HG03460 (cell line): ENCODE measurements around the gene MSL3.

Source experiments
- ATAC-seq: cut with Tn5 transposase; IDR thresholded peaks from one replicate; pipeline ENCODE4 v1.9.1; 2021; ENCODE audit not compliant: unreplicated experiment

Gene MSL3, protein sequence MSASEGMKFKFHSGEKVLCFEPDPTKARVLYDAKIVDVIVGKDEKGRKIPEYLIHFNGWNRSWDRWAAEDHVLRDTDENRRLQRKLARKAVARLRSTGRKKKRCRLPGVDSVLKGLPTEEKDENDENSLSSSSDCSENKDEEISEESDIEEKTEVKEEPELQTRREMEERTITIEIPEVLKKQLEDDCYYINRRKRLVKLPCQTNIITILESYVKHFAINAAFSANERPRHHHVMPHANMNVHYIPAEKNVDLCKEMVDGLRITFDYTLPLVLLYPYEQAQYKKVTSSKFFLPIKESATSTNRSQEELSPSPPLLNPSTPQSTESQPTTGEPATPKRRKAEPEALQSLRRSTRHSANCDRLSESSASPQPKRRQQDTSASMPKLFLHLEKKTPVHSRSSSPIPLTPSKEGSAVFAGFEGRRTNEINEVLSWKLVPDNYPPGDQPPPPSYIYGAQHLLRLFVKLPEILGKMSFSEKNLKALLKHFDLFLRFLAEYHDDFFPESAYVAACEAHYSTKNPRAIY

DNA sequence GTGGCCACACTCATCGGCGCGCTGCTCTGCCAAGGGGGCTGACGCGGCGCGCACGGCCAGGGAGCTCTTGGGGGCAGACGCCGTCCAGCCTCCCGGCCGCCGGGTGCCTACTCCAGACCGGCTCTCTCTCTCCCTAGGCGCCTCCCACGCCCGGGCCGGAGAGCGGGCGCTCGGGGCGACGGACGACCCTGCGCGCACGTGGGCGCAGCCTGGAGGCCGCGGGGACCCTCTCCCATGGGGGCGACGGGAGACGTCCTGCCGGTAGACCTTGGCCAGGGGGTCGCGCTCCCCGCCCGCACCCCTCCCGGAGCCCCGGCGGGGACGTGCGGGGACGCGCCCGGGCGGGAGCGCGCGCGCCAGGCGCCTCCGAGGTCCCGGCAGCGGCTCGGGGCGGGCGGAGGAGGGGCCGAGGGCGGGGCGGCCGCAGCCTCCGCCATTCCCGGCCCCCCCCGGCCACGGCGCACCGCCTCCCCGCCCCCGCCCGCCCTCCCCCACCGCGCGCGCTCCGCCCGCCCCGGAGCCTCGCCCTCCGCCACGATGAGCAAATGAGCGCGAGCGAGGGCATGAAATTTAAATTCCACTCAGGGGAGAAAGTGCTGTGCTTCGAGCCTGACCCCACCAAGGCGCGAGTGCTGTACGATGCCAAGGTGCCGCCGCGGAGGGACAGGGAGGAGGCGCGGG is at the start of gene MSL3:
TSS of gene MSL3 (plus strand) at position 519 of the 681 bp plus-strand sequence. CDS start at position 546, 27 bp downstream.
- peak; percentile 38 for ATAC-seq

DNA sequence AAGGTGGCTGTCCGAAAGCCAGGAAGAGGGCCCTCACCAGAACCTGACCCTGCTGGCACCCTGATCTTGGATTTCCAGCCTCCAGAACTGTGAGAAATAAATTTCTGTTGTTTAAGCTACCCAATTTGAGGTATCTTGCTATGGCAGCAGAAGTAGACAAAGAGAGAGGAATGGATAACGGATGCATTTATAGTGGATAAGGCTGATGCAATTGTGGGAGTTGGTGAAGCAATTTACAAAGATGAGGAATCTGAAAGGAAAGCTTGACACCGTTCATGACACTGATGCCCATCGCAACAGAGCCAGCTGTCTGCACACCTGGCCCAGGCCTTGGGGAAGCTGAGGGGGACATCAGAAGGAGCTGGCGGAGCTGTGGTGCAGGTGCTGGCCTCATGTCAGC is 35.7 kb upstream of the MSL3 start:
- no peak for ATAC-seq

DNA sequence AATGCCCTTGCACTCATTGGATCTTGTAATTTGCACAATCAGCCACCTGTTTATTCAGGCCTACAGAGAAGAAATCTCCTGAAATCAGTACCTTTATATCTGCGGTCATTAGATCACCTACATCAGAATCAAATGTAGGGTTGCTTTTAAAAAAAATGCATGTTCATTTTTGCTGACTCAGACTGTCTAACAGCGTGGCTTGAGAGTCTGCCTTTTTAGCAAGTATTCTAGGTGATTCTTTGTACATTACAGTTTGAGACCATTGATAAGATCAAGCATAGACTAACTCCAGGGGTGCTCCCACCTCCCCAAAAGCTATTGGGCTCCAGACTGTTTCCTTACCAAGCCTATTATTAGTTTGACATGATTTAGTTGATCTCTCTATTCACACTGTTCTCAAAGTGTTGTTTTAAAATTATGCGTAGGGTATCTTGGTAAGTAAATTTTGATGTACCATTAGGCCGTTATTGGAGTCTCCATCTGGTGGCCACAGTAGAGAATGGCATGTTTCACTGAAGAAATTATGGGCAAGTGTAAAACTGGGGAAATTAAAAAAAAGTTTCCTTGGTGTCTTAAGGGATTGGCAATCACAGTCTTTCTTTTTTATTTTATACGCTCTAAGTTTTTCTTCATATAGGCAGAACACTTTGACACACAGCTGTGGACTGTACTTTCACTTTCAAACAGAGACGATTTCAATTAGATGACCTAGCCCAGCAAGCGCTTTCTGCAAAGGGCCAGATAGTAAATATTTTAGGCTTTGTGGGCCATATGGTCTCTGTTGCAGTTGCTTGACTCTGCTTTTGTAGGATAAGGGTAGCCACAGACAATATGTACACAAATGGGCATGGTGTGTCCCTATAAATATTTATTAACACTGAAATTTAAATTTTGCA is 33.7 kb upstream of the MSL3 start:
- no peak for ATAC-seq

DNA sequence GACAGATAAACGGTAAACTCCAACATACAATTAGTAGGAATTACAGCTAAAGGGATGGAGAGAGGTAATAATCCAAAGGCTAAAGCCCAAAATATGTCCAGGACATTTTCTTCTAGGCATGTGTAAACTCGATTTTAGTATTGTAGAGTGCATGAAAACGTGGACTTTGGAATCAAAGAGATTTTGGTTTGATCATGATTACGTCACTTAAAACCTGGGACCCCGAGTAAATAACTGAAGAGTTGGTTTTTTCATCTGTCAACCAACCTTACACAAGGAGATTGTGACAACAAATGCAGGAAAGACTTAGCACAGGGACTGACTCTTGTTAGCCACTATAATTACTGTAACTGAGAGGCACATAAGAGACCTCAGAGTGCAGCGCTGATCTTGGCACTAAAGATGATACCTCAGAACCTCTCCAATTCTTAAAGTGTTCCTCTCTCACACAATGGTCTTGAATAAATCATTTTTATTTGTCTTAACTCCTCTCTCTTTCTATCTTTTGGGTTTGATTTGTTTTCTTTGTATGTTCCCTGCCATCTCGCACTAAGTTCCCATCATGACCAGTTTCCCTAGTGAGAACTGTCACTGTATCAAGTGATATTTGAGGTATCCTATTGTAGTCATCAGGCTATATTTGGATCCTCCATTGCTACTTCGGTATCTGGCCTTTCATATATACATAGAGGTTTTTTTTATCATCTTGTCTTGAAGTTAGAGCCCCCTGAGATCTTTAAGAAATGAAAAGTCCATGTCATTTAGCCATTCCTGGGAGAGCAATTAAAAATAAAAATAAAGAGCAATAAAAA is 32.2 kb upstream of the MSL3 start:
- no peak for ATAC-seq

DNA sequence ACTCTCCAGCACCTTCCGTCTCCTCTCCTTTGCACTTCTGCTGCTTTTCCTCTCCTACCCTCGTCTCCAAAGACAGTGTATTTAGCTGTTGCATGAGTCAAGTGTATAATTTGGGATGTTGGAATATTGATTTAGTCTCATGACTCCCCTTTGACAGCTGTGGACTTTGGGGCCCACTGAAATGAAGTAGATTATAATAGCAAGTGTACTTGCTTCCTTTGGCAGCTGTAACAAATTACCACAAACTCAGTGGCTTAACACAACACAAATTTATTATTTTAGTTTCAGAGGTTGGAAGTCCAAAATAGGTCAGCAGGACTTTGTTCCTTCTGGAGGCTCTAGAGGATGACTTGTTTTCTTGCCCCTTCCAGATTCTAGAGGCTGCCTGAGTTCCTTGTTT is 29.5 kb upstream of the MSL3 start:
- ATAC-seq = no peak

DNA sequence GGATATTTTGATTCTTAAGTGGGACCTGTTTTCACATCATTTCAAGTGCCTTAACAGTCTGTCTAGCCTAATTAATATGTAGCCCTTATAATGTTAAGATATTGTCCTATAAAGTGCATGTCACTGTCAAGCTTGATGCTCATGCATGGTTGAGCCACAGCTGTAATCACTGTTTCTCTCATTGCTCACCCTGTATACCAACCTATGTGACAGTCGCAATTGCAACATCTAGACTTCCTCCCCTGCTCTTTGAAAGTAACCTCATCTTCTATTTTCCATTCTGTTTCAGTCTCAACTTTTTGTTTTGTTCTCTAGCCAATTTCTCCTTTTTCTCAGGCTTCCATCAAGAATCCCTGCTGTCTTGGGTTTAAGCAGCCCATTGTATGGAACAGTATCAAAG is 24.4 kb upstream of the MSL3 start:
- no peak for ATAC-seq

DNA sequence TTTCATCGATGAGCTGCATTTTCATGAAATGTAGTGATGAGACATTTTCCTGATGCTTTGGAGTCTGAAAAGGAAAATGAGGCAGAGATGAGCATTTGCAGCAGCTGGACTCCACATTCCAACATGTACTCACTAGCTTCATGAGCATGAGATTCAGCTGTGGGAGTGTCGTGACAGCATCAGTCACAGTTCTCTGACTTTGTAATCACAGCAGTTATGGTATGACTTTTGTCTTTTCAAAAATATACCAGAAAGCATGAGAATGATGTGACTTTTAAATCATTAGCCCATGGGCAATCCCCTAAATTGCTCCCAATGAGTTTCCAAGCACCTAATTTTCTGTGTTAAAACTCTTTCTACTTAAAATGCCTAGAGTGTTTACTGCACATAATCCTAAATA is 18.3 kb upstream of the MSL3 start:
- ATAC-seq = no peak

DNA sequence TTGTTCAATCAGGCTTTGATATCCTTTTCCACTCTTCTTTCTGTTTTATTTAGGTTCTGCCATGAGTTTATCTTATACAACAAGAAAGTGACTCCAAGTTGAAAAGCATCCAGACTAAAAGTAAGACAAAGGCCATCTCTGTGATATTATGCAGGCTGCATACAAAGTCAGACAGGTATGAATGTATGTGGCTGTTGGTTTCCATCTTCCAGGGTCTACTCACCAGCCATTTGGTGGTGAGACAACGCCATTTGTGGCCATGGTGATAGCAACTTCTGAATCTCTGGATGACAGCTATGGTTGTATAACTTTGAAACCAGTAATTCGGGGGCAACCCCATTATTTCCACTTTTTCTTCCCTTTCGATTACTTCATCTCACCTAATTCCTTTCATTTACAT is 17.2 kb upstream of the MSL3 start:
- ATAC-seq = no peak

DNA sequence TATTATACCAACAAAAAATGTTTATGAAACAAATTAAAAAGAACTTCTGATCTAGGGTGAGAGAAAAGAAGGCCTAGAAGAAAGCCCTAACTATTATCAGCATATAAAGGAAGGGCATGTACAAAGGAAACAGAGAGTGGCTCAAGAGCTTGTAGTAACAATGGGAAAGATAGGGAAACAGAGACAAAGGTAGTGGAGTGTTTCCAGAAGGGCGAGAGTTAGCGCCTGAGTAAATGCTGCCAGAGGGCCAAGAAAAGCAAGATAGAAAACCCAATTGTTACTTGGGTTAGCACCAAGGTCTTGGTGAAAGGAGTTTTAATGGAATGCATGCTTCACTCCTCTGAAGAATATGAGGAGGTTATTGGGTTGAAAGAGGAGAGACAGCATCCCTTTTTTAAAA is 16.5 kb upstream of the MSL3 start:
- no peak for ATAC-seq

DNA sequence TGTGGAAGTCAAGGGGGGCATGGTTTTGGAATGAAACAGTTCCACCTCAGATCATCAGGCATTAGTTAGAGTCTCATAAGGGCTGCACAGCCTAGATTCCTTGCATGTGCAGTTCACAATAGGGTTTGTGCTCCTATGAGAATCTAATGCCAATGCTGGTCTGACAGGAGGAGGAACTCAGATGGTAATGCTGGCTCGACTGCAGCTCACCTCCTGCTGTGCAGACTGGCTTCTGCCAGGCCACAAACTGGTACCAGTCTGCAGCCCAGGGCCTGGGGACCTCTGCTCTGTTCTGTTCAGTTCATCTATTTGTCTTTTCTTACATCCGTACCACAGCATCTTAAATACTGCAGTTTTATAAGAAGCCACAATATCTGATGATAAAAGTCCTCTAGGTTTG is 12.2 kb upstream of the MSL3 start:
- no peak for ATAC-seq

DNA sequence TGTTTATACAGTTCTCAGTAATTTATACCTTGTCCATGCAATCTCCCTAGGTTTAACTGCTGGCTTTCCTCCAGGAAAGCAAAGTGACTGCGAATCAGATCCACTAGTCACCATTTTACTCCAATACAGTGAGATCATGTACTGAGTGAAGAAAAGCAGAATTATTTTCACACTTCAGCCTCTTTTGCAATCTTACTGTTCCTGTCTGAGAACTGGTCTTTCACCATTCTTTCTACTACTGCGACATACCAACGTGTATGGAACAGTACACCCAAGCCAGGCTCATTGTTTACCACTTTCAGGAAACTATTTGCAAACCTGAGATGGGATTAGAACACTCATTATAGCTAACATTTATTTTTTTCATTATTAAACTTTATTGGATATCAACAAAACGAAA is 8.0 kb upstream of the MSL3 start:
- ATAC-seq = no peak

DNA sequence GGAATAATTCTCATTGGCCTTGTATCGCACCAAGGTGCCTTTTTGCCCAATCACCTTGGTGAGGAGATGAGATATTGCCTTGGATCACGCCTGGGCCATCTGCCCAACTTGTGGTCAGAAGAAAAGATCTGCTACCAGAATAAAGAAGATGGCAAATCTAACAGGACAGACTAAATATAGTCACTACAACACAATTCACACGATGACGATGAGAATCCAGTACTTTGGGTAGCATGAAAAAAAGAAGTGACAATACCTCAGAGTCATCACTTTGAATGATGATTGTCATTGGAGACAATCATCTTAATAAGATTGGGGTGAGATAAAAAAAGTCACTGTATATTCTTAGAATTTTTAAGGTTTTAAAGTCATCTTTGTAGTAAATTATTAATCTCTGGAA is 7.3 kb upstream of the MSL3 start:
- no peak for ATAC-seq

DNA sequence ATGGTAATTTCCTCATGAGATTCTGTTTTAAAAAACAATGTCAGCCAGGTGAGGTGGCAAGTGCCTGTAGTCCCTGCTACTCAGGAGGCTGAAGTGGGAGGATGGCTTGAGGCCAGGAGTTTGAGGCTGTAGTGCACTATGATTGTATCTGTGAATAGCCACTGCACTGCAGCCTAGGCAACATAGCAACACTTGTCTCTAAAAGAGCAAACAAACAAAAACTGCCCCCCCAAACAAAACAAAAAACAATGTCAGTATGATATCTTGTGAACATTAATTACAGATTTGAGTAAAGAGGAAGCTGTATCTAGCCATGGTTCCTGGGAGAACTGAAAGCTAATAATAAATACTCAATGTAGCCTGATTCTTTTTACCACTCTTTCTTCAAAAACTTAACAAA is 6.8 kb upstream of the MSL3 start:
- ATAC-seq = no peak

DNA sequence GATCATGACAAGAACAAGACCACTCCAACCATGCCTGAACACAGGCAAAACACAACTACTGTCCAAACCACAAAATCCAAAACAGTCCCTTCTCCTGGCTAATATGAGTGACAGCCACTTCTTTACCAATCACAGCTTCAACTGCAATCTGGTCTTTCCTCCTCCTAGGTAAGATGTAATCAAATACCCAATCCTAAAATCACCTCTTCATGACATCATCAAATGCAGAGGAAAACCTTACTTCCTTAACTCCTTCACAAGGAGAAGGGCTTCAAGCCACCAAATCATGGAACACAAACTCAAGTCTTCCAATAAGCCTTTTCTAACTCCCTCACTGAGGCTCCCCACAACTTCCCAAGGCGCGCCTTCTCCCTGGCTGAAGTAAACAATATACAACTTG is 4.4 kb upstream of the MSL3 start:
- ATAC-seq = no peak

DNA sequence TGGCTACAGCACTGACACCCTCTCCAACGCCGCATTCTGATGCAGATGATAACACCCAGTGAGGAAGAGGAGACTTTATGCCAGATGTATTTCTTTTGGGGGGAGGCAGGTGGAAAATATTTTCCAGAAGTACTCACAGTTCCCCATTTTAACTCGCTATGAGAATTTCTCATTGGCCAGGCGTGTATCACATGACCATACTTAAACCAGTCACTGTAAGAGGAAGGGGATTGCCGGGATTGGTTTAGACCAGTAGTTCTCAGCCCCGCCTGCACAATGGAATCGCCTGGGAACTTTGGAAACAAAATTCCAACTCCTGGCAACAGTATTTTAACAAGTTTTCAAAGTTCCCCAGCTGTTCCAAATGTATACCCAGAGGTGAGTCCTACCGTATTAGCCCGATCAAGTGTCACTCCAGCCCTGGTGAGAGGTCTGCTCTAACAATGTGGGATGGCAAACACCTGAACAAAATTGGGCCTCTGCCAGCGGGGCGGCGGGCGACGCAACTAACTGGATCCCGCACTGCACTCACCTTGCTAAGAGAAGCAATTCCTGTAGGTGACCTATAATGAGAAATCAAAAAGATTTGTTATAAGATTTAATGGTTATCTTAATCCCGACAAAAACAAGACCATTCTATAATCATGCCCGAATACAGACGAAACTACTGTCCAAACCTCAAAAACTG is 2.9 kb upstream of the MSL3 start:
- no peak for ATAC-seq

DNA sequence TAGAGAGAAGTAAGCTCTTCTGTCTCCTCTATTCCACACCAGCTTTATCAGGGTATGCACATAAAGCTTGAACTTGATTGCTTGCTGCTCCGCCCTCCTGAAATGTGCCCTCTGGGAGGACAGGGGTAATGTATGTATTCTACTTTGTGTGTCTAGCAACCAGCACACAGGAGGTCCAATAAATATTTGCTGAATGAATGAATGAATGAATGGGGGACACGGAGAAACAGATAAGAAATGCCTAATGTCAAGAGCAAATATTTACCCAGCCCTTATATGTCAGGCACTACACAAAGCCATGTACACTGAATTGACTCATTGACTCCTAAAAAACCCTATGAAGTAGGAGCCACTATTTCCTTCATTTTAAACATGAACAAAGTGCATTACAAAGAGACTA is 2.3 kb upstream of the MSL3 start:
- ATAC-seq = no peak

DNA sequence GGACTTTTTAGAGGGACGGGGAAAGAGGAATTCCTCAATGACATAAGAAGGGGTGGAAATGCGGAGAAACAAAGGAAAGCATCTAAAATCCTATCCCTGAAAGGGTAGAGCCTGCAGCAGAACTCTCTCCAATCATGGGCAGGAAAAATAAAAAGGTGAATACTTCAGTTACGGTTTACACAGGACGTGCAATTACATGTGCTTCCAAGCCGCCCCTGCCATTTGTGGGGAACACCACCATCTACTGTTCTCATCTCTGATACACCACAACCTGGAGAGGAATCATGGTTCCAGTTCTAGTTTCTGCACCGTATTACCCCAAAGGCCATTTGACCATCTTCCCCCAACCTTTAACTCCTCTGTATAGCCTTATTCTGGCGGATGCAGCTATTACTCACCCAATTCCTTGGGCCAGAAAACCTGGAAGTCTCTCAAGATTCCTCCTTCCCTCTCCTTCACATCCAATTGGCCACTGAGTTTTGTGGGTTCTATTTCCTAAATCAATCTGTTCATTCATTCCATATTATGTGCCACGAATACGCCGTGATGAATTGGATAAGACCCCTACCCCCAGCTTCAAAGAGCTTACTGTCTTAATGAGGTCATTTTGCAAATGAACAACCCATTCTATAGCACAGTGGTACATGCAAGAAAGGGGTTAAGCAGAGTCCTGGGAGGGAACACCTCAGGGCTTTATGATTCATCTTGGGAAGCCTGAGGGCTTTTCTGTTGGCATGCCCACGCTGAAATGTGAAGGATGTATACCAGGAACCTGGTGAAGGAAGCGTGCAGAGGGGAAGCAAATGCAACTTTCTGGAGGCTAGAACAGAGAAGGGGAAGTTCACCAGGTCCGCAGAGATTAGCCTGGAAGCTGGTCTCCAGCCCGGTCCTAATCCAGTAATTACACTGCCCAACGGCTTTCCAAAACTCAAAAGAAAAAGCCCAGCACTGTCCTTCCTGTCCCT is 1.4 kb upstream of the MSL3 start:
- no peak for ATAC-seq

DNA sequence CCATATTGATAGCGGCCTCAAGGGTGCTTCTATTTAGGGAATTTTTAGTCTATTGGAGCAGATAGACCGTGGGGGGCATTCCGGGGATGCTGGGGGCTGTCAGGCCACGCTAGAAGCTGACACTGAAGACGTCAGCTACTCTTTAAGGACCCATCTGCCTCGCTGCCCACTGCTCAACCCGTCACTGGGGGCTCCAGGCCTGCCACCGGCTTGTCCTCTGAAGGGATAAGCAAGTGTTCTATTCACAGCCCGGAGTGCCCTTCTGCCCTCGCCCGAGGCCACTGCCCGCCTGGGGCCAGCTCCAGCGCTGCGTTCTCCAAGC is 679 bp upstream of the MSL3 start:
- no peak for ATAC-seq
